NOMO-1 treated with dmso at 0.1 percent for 144 hours (cell line): ENCODE results near the gene APCDD1L.

Source experiments
- DNase-seq: peaks from one replicate; lab custom pipeline; 2025; ENCODE audit not compliant: unreplicated experiment; lab: John Stamatoyannopoulos, UW

Gene APCDD1L

GRCh38 chr20:58515233-58516212 lies at the start of gene APCDD1L:
Gene APCDD1L (minus strand): TSS chr20:58515399. CDS start chr20:58514707, 692 bp downstream.
- DNase-seq = no peak

GRCh38 chr20:58559368-58559729 lies 44.1 kb upstream of the APCDD1L start:
- DNase-seq = no peak

- DNase-seq = no peak
Observed at GRCh38 chr20:58558486-58559367, 43.5 kb upstream of the APCDD1L start.

GRCh38 chr20:58557733-58558342 lies 42.6 kb upstream of the APCDD1L start:
- no peak for DNase-seq

GRCh38 chr20:58556961-58557360 lies 41.8 kb upstream of the APCDD1L start:
- no peak for DNase-seq

GRCh38 chr20:58555078-58555765 lies 40.0 kb upstream of the APCDD1L start:
- no peak for DNase-seq

- DNase-seq = no peak
Observed at GRCh38 chr20:58554541-58554940, 39.3 kb upstream of the APCDD1L start.

- no peak for DNase-seq
Observed at GRCh38 chr20:58553841-58554240, 38.6 kb upstream of the APCDD1L start.

GRCh38 chr20:58553166-58553696 lies 38.0 kb upstream of the APCDD1L start:
- DNase-seq = no peak

GRCh38 chr20:58552366-58552934 lies 37.3 kb upstream of the APCDD1L start:
- DNase-seq = no peak

- no peak for DNase-seq
Observed at GRCh38 chr20:58551631-58552030, 36.4 kb upstream of the APCDD1L start.

GRCh38 chr20:58550275-58551059 lies 35.3 kb upstream of the APCDD1L start:
- no peak for DNase-seq

GRCh38 chr20:58549231-58550209 lies 34.3 kb upstream of the APCDD1L start:
- DNase-seq = no peak

GRCh38 chr20:58547623-58548475 lies 32.6 kb upstream of the APCDD1L start:
- DNase-seq = no peak

GRCh38 chr20:58546756-58547622 lies 31.8 kb upstream of the APCDD1L start:
- no peak for DNase-seq

GRCh38 chr20:58546416-58546711 lies 31.2 kb upstream of the APCDD1L start:
- DNase-seq = no peak
